Choroid plexus epithelial cell (primary cell): ENCODE measurements around the gene CNOT8.

Experiments used
- DNase-seq: peaks from one replicate; pipeline ENCODE4 v3.0.0-alpha.2; 2010; ENCODE audit warnings: low read depth
- H3K4me3 ChIP-seq: 2 replicates; pipeline ENCODE4 v1.5.1; 2011; ENCODE audit warnings: low read depth, mild to moderate bottlenecking, control low read depth, low read length, moderate library complexity
- TF ChIP-seq, protein P1 (sequence below): conservative IDR thresholded peaks from 2 replicates; pipeline ENCODE4 v1.5.1; 2011; ENCODE audit warnings: low read depth, mild to moderate bottlenecking, control low read depth, inconsistent platforms, low read length, moderate library complexity

The CNOT8 gene

DNA sequence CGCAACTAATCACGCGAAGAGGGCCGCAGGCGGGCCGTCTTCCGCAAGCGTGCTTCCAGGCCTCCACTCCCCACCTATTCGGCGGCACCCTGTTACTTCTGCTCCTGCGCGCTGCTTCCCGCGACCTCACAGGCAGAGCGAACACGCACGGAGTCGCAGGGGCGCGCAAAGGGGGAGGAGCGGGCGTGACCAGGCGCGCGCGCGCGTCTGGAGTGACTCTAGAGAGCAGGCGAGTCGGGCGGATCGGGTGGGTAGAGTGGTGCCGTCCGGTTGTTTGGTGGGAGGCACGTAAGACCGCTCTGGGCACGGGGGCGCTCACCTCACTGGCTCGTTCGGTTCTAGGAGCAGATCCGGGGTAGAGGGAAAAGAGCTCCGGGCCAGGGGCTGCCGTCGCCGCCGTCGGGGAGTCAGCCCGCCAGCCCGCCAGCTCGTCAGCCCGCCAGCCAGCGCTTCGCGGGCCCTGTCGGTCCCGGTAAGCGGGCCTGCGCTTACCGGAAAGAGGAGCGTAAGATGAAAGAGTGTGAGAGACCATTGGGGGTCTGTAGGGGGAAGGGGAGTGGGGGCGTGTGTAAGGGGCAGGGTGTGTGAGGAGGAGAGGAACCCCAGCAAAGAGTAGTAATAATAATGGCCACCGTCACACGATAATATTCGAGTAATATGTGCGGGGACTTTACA lies at the start of gene CNOT8:
Gene CNOT8 (plus strand): TSS at position 331 of the 675 bp plus-strand sequence. CDS start 4,652 bp downstream, outside the sequence.
- TF ChIP-seq, protein P1, sequence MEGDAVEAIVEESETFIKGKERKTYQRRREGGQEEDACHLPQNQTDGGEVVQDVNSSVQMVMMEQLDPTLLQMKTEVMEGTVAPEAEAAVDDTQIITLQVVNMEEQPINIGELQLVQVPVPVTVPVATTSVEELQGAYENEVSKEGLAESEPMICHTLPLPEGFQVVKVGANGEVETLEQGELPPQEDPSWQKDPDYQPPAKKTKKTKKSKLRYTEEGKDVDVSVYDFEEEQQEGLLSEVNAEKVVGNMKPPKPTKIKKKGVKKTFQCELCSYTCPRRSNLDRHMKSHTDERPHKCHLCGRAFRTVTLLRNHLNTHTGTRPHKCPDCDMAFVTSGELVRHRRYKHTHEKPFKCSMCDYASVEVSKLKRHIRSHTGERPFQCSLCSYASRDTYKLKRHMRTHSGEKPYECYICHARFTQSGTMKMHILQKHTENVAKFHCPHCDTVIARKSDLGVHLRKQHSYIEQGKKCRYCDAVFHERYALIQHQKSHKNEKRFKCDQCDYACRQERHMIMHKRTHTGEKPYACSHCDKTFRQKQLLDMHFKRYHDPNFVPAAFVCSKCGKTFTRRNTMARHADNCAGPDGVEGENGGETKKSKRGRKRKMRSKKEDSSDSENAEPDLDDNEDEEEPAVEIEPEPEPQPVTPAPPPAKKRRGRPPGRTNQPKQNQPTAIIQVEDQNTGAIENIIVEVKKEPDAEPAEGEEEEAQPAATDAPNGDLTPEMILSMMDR: no peak
- peak within 1 kb of the TSS; percentile 71 for H3K4me3 ChIP-seq
- DNase-seq: peak; percentile 99

- TF ChIP-seq, protein P1: no peak
- no peak overlapping the region for H3K4me3 ChIP-seq
- DNase-seq: no peak
Measured at GRCh38 chr5:154811239-154811638, 47.2 kb upstream of the CNOT8 start.

DNA sequence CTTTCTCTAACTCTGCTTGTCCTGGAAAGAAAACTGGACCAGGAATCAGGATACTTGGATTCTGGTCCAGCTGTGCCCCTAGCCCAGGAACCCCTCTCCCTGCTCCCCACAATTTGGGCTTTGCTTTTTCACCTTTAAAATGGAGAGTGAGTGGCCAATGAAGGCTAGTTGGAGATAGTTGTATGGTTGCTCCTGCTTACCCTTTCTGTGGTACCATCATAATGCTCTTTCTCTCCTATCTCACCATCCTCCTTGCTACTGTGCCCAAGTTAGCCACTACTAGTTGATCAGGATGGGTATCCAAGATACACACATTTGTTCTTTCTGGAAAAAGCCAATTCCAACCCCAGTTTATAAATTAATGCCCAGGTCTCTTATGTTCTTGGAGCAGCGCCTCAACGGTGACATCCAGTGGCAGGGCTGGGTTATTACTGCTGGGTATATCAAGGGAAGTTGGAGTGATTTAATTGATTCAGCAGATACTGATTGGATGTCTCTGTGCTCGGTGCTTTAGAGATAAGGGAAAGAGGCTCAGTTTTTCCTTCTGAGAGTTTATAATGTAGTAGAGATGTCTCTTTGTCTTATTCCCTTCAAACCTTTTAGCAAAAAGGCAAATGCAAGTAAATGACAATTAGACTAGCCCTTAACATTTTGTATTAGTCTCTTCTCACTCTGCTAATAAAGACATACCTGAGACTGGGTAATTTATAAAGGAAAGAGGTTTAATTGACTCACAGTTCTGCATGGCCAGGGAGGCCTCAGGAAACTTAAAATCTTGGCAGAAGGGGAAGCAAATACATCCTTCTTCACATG lies 46.6 kb upstream of the CNOT8 start:
- TF ChIP-seq, protein P1: peak; percentile 94
- DNase-seq: peak; percentile 88
- H3K4me3 ChIP-seq: no peak overlapping the region

- no peak overlapping the region for H3K4me3 ChIP-seq
- TF ChIP-seq, protein P1: no peak
- DNase-seq: no peak
Measured at GRCh38 chr5:154813158-154813557, 45.3 kb upstream of the CNOT8 start.

DNA sequence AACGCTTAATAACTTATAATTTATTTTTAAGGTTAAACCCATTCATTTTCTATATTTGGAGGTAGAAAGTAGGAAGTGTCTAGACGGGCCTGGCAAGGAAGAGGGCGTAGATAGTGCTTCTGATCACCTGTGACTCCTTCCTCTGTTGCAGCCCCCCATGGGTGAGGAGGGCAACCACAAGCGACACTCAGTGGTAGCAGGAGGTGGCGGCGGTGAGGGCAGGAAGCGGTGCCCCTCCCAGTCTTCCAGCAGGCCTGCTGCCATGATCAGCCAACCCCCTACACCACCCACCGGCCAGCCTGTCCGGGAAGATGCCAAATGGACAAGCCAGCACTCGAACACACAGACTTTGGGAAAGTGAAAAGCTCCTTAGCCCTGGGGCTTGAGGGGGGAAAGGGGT lies 44.7 kb upstream of the CNOT8 start:
- TF ChIP-seq, protein P1: no peak
- no peak for DNase-seq
- H3K4me3 ChIP-seq: no peak overlapping the region

GRCh38 chr5:154815025-154815424 lies 43.4 kb upstream of the CNOT8 start:
- TF ChIP-seq, protein P1: no peak
- H3K4me3 ChIP-seq: no peak overlapping the region
- DNase-seq: no peak
